GM12874 (cell line): ENCODE results near the gene OR6X1.

ENCODE experiments used
- TF ChIP-seq, protein P1 (sequence below): IDR thresholded peaks from 2 replicates; pipeline ENCODE4 v1.5.1; 2011; ENCODE audit warnings: low read depth, mild to moderate bottlenecking, control low read depth, low read length, moderate library complexity; ENCODE audit not compliant: insufficient read depth

The OR6X1 gene

DNA sequence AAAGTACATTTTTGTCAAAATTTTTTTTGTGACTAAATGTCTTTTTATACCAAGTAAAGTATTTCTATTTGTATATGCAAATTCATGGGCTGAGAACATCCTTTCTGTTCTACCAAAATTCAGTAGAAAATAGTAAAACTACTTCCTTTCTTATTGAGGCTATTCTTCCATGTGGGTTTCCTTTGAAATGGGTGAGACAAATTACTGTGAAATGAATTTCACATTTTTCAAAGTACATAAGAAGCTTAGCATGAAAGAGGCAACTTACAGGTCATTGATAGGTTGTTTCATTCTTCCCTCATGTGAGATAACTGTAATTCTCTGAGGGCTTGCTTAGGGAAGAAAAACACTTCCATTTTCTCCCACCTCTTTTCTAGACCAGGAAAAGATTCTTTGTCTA lies 1.0 kb upstream of the OR6X1 start:
- TF ChIP-seq, protein P1, sequence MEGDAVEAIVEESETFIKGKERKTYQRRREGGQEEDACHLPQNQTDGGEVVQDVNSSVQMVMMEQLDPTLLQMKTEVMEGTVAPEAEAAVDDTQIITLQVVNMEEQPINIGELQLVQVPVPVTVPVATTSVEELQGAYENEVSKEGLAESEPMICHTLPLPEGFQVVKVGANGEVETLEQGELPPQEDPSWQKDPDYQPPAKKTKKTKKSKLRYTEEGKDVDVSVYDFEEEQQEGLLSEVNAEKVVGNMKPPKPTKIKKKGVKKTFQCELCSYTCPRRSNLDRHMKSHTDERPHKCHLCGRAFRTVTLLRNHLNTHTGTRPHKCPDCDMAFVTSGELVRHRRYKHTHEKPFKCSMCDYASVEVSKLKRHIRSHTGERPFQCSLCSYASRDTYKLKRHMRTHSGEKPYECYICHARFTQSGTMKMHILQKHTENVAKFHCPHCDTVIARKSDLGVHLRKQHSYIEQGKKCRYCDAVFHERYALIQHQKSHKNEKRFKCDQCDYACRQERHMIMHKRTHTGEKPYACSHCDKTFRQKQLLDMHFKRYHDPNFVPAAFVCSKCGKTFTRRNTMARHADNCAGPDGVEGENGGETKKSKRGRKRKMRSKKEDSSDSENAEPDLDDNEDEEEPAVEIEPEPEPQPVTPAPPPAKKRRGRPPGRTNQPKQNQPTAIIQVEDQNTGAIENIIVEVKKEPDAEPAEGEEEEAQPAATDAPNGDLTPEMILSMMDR = no peak

DNA sequence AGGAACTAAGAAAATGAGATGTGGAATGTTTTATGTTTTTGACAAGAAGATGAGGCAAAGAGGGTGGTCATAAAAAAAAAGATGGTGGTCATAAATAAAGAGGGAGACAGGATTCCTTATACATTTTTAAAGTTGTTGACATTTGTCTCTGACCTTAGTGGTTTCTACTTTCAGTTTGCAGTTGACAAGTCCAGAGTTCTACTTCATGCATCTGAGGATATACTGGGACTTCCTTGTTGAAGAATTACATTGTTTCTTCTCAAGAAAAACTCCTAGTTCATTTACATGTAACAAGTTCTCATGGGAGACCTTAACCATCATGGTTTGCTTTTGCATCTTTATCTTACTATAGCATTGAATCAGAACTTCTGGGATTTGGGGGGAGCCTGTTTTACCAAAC lies 1.2 kb downstream of the OR6X1 start:
- TF ChIP-seq, protein P1 = no peak

DNA sequence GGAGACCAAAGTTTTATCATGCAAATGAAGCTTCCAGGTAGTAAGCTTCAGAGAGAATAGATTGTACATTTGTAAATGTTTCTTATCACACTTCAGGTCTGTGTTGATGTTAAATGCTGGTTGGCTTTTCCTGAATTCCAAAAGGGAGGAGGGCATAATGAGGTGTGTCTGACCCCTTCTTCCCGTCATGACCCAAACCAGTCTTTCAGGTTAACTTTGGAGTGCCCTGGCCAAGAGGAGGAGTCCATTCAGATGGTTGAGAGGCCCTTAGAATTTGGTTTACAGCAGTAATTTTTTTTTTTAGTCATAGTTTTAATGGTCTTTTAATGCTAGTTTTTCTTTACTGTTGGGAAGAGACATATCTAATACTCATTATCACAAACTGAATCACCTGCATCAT lies 2.5 kb downstream of the OR6X1 start:
- TF ChIP-seq, protein P1 = no peak

DNA sequence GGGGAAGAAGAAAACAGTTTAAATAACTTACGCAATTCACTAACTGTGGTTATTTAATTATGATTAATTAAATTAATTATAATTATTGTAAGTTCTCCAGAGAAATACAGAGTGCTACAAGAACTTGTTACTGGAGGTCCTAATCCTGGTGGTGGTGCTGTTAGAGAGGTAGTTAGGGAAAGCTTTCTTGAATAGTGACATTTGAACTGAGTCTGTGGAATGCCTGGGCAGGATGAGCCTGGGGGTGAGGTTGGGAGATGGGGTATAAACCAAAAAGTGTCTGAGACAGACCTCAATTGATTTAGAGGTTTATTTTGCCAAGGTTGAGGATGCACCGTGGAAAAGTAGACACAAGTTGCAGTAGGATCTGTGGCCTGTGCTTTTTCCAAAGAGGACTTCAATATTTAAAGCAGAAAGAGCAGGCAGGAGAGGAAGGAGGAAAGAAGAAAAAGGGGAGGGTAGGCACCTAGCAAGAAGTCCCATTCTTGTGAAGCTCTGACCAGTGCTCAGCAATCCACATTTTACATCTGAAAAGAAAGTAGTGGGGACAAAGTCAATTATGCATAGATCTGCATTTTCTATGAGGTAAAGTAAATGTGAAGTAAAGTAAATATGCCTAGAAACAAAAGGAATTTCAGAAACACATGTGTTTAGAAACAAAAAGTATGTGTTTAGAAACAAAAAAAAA lies 8.4 kb downstream of the OR6X1 start:
- TF ChIP-seq, protein P1 = no peak

DNA sequence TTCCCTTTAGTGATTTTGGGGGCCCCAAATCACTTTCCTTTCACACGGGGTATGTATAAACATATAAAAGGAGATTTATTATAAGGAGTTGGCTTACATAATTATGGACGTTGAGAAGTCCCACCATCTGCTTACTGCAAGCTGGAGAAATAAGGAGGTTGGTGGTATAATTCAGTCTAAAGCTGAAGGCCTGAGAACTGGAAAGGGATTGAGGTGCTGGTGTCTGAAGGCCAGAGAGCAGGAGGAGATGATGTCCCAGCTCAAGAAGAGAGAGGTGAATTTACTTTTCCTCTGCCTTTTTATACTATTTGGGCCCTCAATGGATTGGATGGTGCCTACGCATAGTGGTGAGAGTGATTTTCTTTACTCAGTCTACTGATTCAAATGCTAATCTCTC lies 11.6 kb downstream of the OR6X1 start:
- TF ChIP-seq, protein P1 = no peak

DNA sequence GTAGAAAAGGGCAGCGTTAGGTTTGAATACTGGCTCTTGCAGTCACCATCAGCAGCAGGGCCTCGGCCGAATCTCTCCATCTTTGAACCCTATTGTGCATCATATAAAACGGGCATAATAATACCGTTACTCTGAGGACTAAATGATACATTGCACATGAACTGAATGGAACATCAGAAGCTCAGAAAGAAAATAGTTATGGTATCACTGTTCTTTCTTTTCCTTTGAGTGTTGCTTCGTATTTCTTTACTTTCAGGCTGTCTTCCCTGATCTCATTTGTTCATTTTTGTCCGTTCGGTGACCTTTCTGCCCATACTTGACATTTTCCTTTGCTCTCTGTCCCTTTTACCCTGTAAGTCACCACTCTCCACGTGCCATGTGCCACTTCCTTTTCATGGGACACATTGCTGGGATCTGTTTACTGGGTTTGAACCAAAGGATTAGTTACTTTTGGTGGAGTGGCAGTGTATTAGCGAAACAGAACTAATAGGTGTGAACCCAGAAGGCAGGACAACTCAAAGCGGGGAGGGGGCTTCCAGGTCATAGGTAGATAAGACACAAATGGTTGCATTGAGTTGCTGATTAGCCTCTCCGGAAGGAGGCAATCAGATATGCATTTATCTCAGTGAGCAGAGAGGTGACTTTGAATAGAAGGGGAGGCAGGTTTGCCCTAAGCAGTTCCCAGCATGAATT lies 12.1 kb downstream of the OR6X1 start:
- TF ChIP-seq, protein P1 = no peak

DNA sequence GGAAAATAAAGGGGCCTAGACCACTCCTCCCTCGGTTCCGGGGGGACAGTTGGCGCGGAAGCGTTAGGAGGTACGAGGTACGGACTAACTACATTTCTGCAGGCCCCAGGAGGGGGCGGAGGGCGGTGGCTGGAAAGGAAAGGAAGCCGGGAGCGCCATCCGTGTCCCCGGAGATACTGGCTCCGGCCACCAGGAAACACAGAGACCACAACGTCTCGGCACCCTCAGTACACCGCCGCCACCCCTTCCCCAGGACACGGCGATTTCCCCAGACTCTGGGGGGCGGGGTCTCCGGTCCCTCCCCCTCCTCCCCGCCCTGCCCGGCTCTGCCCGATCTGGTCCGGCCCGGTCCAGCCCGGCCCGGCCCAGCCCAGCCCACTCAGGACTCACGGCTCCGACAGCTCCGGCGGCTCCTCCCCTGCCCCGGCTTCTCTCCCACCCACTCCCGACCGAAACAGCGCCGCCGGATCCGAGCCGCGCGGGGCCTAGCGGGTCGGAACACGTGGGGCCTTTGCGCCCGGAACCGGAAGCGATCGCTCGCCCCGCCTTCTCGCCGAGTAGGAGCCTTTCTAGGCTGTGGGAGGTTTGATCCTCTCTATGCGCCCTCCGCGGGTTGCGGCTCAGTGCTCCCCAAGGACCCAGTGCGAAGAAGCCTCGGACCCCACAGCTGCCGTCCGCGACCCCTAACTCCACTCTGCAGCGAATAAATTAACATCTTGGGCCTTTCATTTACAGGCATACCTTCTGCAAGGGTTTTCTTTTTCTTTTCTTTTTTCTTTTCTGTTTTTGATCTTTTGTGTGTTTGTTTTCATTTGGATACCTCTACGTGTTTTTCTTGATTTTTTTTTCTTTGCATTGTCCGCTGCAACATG lies 12.9 kb downstream of the OR6X1 start, which contains the start of gene ZNF202:
Gene ZNF202 (minus strand): TSS at position 502 of the 872 bp plus-strand sequence. CDS start 10,772 bp downstream, outside the sequence.
- TF ChIP-seq, protein P1 = no peak
